Measurements from ENCODE around the gene KRT83.

DNA sequence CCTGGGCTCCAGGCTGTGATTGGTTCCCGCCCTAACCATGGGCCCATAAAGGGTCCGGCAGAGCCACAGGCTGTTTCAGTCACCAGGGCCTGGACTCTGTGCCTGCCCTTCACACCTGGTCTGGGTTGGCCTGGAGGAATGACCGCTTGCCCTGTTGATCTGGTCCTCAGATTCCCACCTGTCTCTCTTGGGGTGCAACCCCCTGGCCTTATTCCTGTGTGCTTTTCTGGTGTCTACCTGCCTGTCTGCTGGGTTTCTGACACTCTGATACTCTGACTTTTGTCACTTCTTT is 2.9 kb upstream of the KRT83 start:
- TF ChIP-seq, protein P1, sequence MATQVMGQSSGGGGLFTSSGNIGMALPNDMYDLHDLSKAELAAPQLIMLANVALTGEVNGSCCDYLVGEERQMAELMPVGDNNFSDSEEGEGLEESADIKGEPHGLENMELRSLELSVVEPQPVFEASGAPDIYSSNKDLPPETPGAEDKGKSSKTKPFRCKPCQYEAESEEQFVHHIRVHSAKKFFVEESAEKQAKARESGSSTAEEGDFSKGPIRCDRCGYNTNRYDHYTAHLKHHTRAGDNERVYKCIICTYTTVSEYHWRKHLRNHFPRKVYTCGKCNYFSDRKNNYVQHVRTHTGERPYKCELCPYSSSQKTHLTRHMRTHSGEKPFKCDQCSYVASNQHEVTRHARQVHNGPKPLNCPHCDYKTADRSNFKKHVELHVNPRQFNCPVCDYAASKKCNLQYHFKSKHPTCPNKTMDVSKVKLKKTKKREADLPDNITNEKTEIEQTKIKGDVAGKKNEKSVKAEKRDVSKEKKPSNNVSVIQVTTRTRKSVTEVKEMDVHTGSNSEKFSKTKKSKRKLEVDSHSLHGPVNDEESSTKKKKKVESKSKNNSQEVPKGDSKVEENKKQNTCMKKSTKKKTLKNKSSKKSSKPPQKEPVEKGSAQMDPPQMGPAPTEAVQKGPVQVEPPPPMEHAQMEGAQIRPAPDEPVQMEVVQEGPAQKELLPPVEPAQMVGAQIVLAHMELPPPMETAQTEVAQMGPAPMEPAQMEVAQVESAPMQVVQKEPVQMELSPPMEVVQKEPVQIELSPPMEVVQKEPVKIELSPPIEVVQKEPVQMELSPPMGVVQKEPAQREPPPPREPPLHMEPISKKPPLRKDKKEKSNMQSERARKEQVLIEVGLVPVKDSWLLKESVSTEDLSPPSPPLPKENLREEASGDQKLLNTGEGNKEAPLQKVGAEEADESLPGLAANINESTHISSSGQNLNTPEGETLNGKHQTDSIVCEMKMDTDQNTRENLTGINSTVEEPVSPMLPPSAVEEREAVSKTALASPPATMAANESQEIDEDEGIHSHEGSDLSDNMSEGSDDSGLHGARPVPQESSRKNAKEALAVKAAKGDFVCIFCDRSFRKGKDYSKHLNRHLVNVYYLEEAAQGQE (IDR thresholded peaks at IDR 0.05; ENCODE audit: insufficient read depth in 1 of 2, low read depth in 2 of 2, low read length in 2 of 2) = no peak
- TF ChIP-seq POLR2AphosphoS5 (IDR thresholded peaks at IDR 0.05; ENCODE audit: low read depth, low read length) = no peak
- TF ChIP-seq TAF1 (IDR thresholded peaks at IDR 0.05; ENCODE audit: borderline replicate concordance, insufficient read depth, low read length) = no peak

All from PFSK-1 (cell line).